ENCODE measurements around the gene MAML2.
"Not testable (repeated sequence)": the region's sequence is repeated elsewhere in the genome, so short reads cannot be mapped to it uniquely, and the experiment has no call there.

Gene MAML2

GRCh38 chr11:96276836-96277235, 66.2 kb downstream of the MAML2 start:
- no peak for TF ChIP-seq CTCF (IDR thresholded peaks at IDR 0.05; ENCODE audit: low read depth, low read length, missing control alignments)
- no peak overlapping the region for H3K4me3 ChIP-seq (ENCODE audit: low read depth, low read length)
- DNase-seq (ENCODE audit: low read depth): no peak

- H3K4me3 ChIP-seq (ENCODE audit: low read depth, low read length): no peak overlapping the region
- no peak for DNase-seq (ENCODE audit: low read depth)
- no peak for TF ChIP-seq CTCF (IDR thresholded peaks at IDR 0.05; ENCODE audit: low read depth, low read length, missing control alignments)
These were observed 67.0 kb downstream of the MAML2 start for GRCh38 chr11:96275801-96276594.

- no peak for TF ChIP-seq CTCF (IDR thresholded peaks at IDR 0.05; ENCODE audit: low read depth, low read length, missing control alignments)
These were observed 69.5 kb downstream of the MAML2 start for GRCh38 chr11:96273507-96273906.

GRCh38 chr11:96272529-96273222, 70.3 kb downstream of the MAML2 start:
- no peak for DNase-seq (ENCODE audit: low read depth)
- H3K4me3 ChIP-seq (ENCODE audit: low read depth, low read length): no peak overlapping the region

More at GRCh38 chr11:96273507-96273906, 69.5 kb downstream of the MAML2 start:
- H3K4me3 ChIP-seq (ENCODE audit: low read depth, low read length): no peak overlapping the region
- no peak for DNase-seq (ENCODE audit: low read depth)

GRCh38 chr11:96271777-96272176, 71.2 kb downstream of the MAML2 start:
- no peak for DNase-seq (ENCODE audit: low read depth)
- no peak for TF ChIP-seq CTCF (IDR thresholded peaks at IDR 0.05; ENCODE audit: low read depth, low read length, missing control alignments)
- no peak overlapping the region for H3K4me3 ChIP-seq (ENCODE audit: low read depth, low read length)

More at GRCh38 chr11:96272529-96273222, 70.3 kb downstream of the MAML2 start:
- TF ChIP-seq CTCF (IDR thresholded peaks at IDR 0.05; ENCODE audit: low read depth, low read length, missing control alignments): no peak

- not testable (repeated sequence) for DNase-seq (ENCODE audit: low read depth); H3K4me3 ChIP-seq (ENCODE audit: low read depth, low read length)
These were observed 71.6 kb downstream of the MAML2 start for GRCh38 chr11:96271352-96271751.

- not testable (repeated sequence) for H3K4me3 ChIP-seq (ENCODE audit: low read depth, low read length); DNase-seq (ENCODE audit: low read depth)
These were observed 74.5 kb downstream of the MAML2 start for GRCh38 chr11:96268527-96268926.

All from GM12864 (cell line).